HUES6 (cell line): ENCODE results near the gene TICAM1.

Experiments used
- H3K27ac ChIP-seq: 2 replicates; pipeline ENCODE4 v1.7.0; 2013; ENCODE audit warnings: low read depth, mild to moderate bottlenecking, low read length, inconsistent platforms
- H3K27me3 ChIP-seq: 2 replicates; pipeline ENCODE4 v1.6.1; 2013; ENCODE audit warnings: low read length; ENCODE audit not compliant: control insufficient read depth, insufficient read depth
- H3K36me3 ChIP-seq: 2 replicates; pipeline ENCODE4 v1.6.1; 2013; ENCODE audit warnings: low read length; ENCODE audit not compliant: control insufficient read depth, insufficient read depth
- H3K4me1 ChIP-seq: 2 replicates; pipeline ENCODE4 v1.6.1; 2013; ENCODE audit warnings: low read length; ENCODE audit not compliant: control insufficient read depth, insufficient read depth
- H3K4me3 ChIP-seq: 2 replicates; pipeline ENCODE4 v1.5.1; 2013; ENCODE audit warnings: low read depth, low read length
- H3K9ac ChIP-seq: one replicate; pipeline ENCODE4 v1.6.1; 2013; ENCODE audit warnings: mild to moderate bottlenecking, low read length
- H3K9me3 ChIP-seq: 2 replicates; pipeline ENCODE4 v1.6.1; 2013; ENCODE audit warnings: low read depth, low read length; ENCODE audit not compliant: control insufficient read depth, insufficient read depth

The TICAM1 gene

DNA sequence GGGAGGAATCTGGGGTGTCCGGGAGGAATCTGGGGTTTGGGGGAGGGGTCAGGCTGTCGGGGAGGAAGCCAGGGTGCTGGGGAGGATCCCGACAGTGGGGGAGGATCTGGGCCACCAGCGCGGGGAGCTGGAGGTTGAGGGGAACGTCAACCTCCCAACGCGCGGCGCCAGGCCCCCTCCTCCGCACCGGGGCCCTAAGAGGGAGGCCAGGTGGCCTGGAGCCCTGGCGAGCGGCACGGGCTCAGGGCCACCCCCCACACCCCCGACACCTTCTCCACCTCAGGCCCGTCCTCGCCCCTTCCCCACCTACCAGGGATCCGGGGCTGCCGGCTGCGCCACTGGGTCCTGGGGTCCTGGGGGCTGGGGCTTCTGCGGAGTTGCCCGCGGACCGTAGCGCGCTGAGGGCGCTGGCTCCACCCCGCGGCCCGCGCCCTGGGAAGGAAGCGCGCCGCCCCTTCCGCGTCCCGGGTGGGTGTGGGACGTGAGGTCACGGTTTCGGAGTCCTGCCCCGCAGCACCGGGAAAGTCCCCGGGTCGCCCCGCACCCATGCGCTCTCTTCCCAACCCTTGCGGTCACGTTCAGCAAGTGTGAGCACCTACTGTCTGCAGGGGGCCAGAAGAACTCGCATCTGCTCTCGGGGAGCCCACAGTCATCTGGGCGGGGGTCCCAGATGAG, at the start of gene TICAM1:
TSS of gene TICAM1 (minus strand) at position 409 of the 675 bp plus-strand sequence. CDS start 13,335 bp downstream, outside the sequence.
- H3K27ac ChIP-seq = no peak within 1 kb of the TSS
- no peaks in the 10 kb centered on the region for H3K4me1 ChIP-seq
- no peaks in the 10 kb centered on the region for H3K9me3 ChIP-seq
- H3K27me3 ChIP-seq = peaks cover 17% of the 10 kb centered on the region
- H3K4me3 ChIP-seq = peak within 1 kb of the TSS; percentile 72
- no peaks in the 10 kb centered on the region for H3K36me3 ChIP-seq
- H3K9ac ChIP-seq = peak within 1 kb of the TSS; percentile 3

DNA sequence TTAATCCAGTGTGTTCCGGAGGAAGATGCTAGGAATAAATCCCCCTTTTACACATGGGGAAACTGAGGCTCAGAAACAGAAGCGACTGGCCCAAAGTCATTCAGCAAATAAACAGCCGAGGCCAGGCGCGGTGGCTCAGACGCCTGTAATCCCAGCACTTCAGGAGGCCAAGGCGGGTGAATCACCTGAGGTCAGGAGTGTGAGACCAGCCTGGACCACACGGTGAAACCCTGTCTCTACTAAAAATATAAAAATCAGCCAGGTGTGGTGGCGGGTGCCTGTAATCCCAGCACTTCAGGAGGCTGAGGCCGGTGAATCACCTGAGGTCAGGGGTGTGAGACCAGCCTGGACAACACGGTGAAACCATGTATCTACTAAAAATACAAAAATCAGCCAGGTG, 47.5 kb upstream of the TICAM1 start:
- Histone ChIP-seq H3K9ac (no peak overlapping the region), H3K4me1 (peaks cover 12% of the 10 kb centered on the region), H3K27me3 (no peaks in the 10 kb centered on the region), H3K27ac (no peak overlapping the region), H3K36me3 (no peaks in the 10 kb centered on the region), H3K4me3 (no peak overlapping the region), H3K9me3 (no peaks in the 10 kb centered on the region)

DNA sequence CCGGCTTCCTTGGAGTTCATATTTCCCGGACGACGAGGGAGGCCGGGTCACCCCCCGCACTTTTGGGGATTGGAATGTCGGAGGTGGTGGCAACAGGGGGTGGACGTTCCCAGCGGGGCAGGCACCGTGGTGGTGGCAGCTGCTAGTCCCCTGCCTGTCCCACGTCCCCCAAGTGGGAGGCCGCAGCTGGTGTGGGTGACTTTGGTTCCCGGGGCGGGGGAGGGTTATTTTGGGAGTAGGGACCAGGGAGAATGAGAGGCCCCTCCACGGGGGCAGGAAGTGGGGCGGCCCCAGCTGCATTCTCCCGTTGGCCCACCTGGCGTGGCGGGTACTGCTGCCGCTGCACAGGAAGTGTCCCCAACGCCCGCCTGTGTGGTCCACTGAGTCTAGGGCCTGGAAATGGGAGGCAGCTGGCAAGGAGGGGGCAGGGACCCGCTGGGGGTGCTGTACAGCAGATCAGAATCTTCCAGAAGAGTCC, 47.0 kb upstream of the TICAM1 start:
- H3K9ac ChIP-seq = no peak overlapping the region
- H3K4me3 ChIP-seq = no peak overlapping the region
- H3K27ac ChIP-seq = peak overlapping the region; percentile 39; the same call in 1 of the 2 replicates
- no peaks in the 10 kb centered on the region for H3K9me3 ChIP-seq
- H3K4me1 ChIP-seq = peaks cover 12% of the 10 kb centered on the region
- H3K36me3 ChIP-seq = no peaks in the 10 kb centered on the region
- no peaks in the 10 kb centered on the region for H3K27me3 ChIP-seq

DNA sequence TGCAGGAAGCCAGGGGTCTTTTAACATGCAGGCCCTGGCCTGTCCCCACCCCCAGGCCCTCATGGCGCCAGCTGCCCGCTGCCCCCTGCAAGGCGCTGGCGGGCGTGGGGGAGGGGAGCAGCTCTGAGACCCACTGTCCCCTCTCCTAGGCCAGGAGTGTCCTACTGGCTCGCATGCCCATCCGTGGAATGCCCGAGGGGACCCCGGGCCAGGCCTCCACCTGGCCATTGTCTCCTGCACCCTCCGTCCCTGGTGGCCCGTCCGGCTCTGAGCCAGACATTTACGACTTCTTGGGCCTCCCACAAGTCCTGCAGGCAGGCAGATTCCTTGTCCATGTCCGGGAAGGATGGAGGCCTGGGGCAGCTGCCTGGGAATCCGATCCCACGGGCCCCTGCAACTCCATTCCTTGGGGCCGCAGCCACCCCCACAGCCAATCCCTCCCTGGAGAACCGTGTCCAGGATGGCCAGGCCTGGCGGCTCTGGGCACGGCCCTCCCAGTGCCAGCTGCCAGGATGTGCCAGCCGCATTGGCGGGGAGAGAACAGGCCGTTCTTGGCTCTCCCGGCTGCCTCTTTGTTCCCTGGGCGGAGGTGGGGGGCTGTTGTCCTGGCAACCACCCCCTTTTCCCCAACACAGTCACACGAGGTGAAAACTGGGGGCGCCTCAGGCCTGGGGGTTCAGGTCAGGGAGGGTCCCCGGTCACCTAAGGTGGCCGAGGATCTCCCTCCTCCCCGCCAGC, 46.4 kb upstream of the TICAM1 start:
- Histone ChIP-seq H3K27ac (peak overlapping the region; percentile 39; the same call in 1 of the 2 replicates), H3K4me1 (peaks cover 12% of the 10 kb centered on the region), H3K27me3 (no peaks in the 10 kb centered on the region), H3K9ac (peak overlapping the region; percentile 42), H3K9me3 (no peaks in the 10 kb centered on the region), H3K36me3 (no peaks in the 10 kb centered on the region), H3K4me3 (no peak overlapping the region)

DNA sequence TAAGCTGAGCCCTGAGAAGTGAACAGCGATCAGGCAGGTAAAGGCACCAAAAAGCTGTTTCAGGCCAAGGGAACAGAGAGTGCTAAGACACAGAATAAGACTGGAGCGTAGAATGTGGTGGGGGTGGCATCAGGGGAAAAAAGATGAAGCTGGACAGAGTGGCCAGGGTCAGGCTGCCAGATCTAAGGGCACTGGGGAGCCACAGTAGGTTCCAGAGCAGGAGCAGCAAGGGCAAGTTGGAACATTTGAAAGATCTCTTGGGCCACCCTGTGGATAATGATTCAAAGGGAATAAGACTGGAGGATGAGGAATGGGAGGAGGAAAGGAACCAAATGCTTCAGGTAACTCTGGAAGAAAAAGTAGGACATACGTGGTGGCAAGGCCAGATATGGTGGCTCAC, 42.4 kb upstream of the TICAM1 start:
- H3K27ac ChIP-seq = no peak overlapping the region
- peaks cover 12% of the 10 kb centered on the region for H3K4me1 ChIP-seq
- H3K9ac ChIP-seq = no peak overlapping the region

DNA sequence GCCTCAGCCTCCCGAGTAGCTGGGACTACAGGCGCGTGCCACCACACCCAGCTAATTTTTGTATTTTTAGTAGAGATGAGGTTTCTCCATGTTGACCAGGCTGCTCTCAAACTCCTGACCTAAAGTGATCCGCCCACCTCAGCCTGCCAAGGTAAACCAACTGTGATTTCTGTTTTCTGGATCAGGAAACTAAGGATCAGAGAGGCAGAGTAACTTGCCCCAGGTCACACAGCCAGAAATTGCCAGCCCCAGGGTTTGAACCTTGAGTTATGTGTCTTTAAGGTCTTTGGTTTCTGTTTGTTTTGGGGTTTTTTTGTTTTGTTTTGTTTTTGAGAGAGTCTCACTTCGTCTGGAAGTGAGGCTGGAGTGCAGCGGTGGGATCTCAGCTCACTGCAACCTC, 40.2 kb upstream of the TICAM1 start:
- no peak overlapping the region for H3K27ac ChIP-seq
- no peaks in the 10 kb centered on the region for H3K9me3 ChIP-seq
- H3K9ac ChIP-seq = no peak overlapping the region
- H3K36me3 ChIP-seq = no peaks in the 10 kb centered on the region
- H3K27me3 ChIP-seq = no peaks in the 10 kb centered on the region
- H3K4me1 ChIP-seq = peaks cover 1% of the 10 kb centered on the region
- H3K4me3 ChIP-seq = no peak overlapping the region

More for the DNA sequence above, 42.4 kb upstream of the TICAM1 start:
- Histone ChIP-seq H3K4me3 (no peak overlapping the region), H3K9me3 (no peaks in the 10 kb centered on the region), H3K27me3 (no peaks in the 10 kb centered on the region), H3K36me3 (no peaks in the 10 kb centered on the region)

DNA sequence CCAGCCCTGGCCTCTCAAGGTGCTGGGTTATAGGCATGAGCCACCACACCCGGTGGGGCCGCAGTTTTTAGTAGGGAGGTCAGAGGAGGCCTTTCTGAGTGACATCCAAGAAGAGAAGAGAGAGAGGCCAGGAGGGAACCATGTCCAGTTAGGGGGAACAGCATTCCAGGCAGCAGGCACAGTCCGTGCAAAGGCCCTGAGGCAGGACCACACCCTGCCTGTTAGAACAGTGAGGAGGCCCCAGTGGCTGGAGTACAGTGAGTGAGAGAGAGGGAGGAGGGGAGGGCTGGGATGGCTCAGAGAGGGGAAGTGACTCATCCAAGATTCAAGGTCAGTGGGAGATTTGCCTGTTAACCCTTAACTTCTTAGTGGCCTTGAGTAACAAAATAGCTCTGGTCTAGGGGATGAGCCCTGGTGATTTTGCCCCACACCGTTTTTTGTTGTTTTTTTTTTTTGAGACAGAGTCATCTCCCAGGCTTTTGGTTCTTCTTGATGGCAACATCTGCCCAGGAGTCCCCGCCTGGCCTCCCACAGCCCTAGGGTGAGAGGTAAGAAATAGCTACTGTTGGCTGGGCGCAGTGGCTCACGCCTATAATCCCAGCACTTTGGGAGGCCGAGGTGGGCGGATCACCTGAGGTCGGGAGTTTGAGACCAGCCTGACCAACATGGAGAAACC, 38.7 kb upstream of the TICAM1 start:
- Histone ChIP-seq H3K27ac (no peak overlapping the region), H3K4me1 (peaks cover 7% of the 10 kb centered on the region), H3K9ac (no peak overlapping the region), H3K27me3 (no peaks in the 10 kb centered on the region), H3K36me3 (no peaks in the 10 kb centered on the region), H3K9me3 (no peaks in the 10 kb centered on the region), H3K4me3 (no peak overlapping the region)

DNA sequence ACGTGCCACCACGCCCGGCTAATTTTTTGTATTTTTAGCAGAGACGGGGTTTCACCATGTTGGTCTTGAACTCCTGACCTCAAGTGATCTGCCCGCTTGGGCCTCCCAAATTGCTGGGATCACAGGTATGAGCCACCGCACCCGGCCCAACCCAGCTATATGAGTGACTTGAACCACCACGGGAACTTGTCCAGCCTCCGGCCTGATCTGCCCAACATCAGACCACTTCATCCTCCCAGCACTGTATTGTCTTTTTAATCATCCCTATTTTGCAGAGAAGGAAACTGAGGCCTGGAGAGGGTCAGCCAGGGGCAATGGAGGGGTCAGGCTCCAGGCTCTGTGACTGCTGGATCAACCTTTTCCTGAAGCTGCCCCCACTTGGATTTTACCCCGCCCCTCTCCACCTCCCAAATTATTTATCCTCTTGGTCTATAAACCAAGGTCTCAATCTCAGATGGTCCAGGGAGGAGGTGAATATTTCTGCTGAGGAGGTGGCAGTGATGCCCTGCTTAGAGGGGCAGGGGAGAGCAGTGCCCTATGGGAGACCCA, 36.8 kb upstream of the TICAM1 start:
- Histone ChIP-seq H3K36me3 (0 out of 2 replicates have a peak, but pooled peaks cover 4% of the 10 kb centered on the region), H3K4me1 (peaks cover 7% of the 10 kb centered on the region), H3K27me3 (no peaks in the 10 kb centered on the region), H3K9me3 (no peaks in the 10 kb centered on the region), H3K27ac (no peak overlapping the region), H3K9ac (no peak overlapping the region), H3K4me3 (no peak overlapping the region)

DNA sequence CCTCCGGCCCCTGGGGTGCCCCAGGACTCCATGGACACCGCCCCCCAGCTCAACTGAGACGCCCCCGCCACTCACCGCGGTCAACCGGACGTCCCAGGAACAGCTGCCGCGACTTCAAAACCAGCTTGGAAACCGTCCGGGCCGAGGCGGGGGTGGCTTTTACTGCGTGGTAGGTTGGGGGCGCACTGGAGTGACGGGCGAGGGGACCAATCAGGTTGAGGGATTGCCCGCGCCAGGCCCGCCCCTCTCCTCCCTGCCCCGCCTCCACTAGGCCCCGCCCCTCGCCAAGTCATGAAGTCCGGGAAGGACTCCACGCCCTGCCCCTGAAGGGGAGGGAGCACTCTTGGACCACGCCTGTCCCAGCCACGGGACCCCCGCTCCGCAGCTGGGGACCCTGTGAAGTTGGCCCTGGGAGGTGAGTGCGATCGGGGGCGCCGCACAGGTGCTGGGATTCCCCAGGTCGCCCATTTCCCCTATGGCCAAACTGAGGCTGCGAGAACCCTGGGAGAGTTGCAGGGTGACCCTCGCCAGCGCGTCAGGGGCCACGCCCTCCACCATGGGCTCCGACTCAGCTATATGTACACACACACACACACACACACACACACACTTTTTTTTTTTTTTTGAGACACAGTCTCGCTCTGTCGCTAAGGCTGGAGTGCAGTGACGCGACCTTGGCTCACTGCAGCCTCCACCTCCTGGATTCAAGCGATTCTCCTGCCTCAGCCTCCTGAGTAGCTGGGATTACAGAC, 36.2 kb upstream of the TICAM1 start, which contains the start of gene PLIN3:
TSS of gene PLIN3 (minus strand) at position 134 of the 752 bp plus-strand sequence. CDS start 6,273 bp downstream, outside the sequence.
- no peaks in the 10 kb centered on the region for H3K9me3 ChIP-seq
- H3K9ac ChIP-seq = peak within 1 kb of the TSS; percentile 59
- H3K4me1 ChIP-seq = peaks cover 7% of the 10 kb centered on the region
- no peaks in the 10 kb centered on the region for H3K27me3 ChIP-seq
- H3K36me3 ChIP-seq = 0 out of 2 replicates have a peak, but pooled peaks cover 4% of the 10 kb centered on the region
- peak within 1 kb of the TSS; percentile 58; the same call in 1 of the 2 replicates for H3K27ac ChIP-seq
- H3K4me3 ChIP-seq = peak within 1 kb of the TSS; percentile 73
